Measurements from ENCODE around the gene NRL. TPM values are rescaled to one million over a fixed set of nuclear protein-coding genes. Genes with fewer than 3 reads are reported as not detected.

NRL gene
- total and polyA plus RNA-seq, 9 of the 15 experiments (the other 6 are each of a cell fraction or from before 2014, with no cell fraction given), result 0.07 to 2.7 (median 1.4) TPM; not detected in 1

- H2AFZ ChIP-seq (ENCODE audit: low read depth, low read length), result no peak overlapping the region
- intact Hi-C loops (cut with micrococcal nuclease), result no loop called here
- H3K36me3 ChIP-seq (ENCODE audit: control insufficient read depth, insufficient read depth, low read length), result no peaks in the 10 kb centered on the region
- H3K9ac ChIP-seq (ENCODE audit: insufficient read depth in 1 of 2, low read depth in 2 of 2, low read length in 2 of 2), result no peak overlapping the region
- no TSS peak for BruUV-seq (replicated peaks)
- H3K79me2 ChIP-seq (ENCODE audit: control insufficient read depth, insufficient read depth, low read length), result peaks cover 5% of the 10 kb centered on the region
- FAIRE-seq (no peak), ATAC-seq (no peak), DNase-seq (ENCODE audit: extremely low read depth in 1 of 4, low spot score in 3 of 4) (no peak)
- CTCF ChIA-PET (ENCODE audit: low intra/inter-chr PET ratio), result no interaction called here
- no peaks in the 10 kb centered on the region for H3K9me3 ChIP-seq (replicated peaks; ENCODE audit: control insufficient read depth, insufficient read depth, low read depth, low read length)
- WGBS (ENCODE audit: insufficient coverage, low coverage, missing lambda C conversion rate), result 64% methylated on average over 1 of the region's 1 CpG
- H3K4me1 ChIP-seq (replicated peaks in 1 of 2; ENCODE audit: control insufficient read depth in 2 of 2, insufficient read depth in 2 of 2, low read length in 2 of 2), result peaks cover 0 to 11% of the 10 kb centered on the region in 2 experiments; a peak in 4 of 5 replicates
- POLR2A ChIA-PET, result interaction anchor here (1.3 kb wide), 2 partner anchors 15 to 42 kb away, joined by 3 to 4 read pairs; no protein-coding TSS in a partner anchor
- H3K27me3 ChIP-seq (ENCODE audit: control insufficient read depth in 2 of 2, insufficient read depth in 2 of 2, low read length in 2 of 2), result no peaks in the 10 kb centered on the region
- no peaks in the 10 kb centered on the region for H4K20me1 ChIP-seq (replicated peaks; ENCODE audit: control insufficient read depth, insufficient read depth, low read length)
- H3K4me2 ChIP-seq (ENCODE audit: insufficient read depth, low read length), result no peak overlapping the region
- no peak overlapping the region for H3K4me3 ChIP-seq
- in situ Hi-C loops (cut with MboI), result no loop called here
- TF ChIP-seq NFATC3 (IDR thresholded peaks at IDR 0.05) (no peak), NCOA1 (IDR thresholded peaks at IDR 0.05; ENCODE audit: low read depth) (no peak), ZFPM2 (CRISPR knock-in tag; IDR thresholded peaks at IDR 0.05) (no peak), SNIP1 (IDR thresholded peaks at IDR 0.05; ENCODE audit: low read depth) (no peak), CREB1 (IDR thresholded peaks at IDR 0.05) (no peak), CREB1 (CRISPR knock-in tag; IDR thresholded peaks at IDR 0.05) (no peak), HNRNPL (IDR thresholded peaks at IDR 0.05; ENCODE audit: low read depth, low read length) (no peak), RFX5 (IDR thresholded peaks at IDR 0.05; ENCODE audit: low read depth, low read length) (no peak), ZNF175 (CRISPR knock-in tag; IDR thresholded peaks at IDR 0.05; ENCODE audit: low read depth) (no peak), ZNF146 (CRISPR knock-in tag; IDR thresholded peaks at IDR 0.05; ENCODE audit: unreplicated experiment) (no peak), PTBP1 (IDR thresholded peaks at IDR 0.05; ENCODE audit: low read depth, low read length) (no peak), PRPF4 (IDR thresholded peaks at IDR 0.05; ENCODE audit: insufficient read depth, low read depth, low read length, poor library complexity, severe bottlenecking) (no peak), HES1 (IDR thresholded peaks at IDR 0.05; ENCODE audit: low read depth) (no peak), HNRNPLL (IDR thresholded peaks at IDR 0.05; ENCODE audit: low read depth, low read length, poor library complexity, severe bottlenecking) (no peak)
- no peaks in the 10 kb centered on the region for H3K9me1 ChIP-seq (ENCODE audit: control insufficient read depth, insufficient read depth, low read length)
- H3K27ac ChIP-seq (ENCODE audit: extremely low read depth, low read depth, low read length), result no peak overlapping the region
Measured at GRCh38 chr14:24110523-24110922, 4.2 kb downstream of the NRL start.
